Measurements from ENCODE around the gene CDADC1.
"Not testable (repeated sequence)": the region's sequence is repeated elsewhere in the genome, so short reads cannot be mapped to it uniquely, and the experiment has no call there.

The CDADC1 gene

GRCh38 chr13:49326222-49326917 lies 78.6 kb downstream of the CDADC1 start:
- no peaks in the 10 kb centered on the region for H3F3A ChIP-seq (ENCODE audit: insufficient read depth)
- no peaks in the 10 kb centered on the region; the same call in 1 of the 2 replicates for H3K36me3 ChIP-seq (ENCODE audit: low read length)
- H3K27me3 ChIP-seq (ENCODE audit: low read length), result no peaks in the 10 kb centered on the region
- H3K27ac ChIP-seq (ENCODE audit: low read depth, low read length), result no peak overlapping the region
- TF ChIP-seq CTCF (IDR thresholded peaks at IDR 0.05; ENCODE audit: insufficient read depth, low read length, poor library complexity, severe bottlenecking) (no peak), EZH2phosphoT487 (conservative IDR thresholded peaks at IDR 0.05; ENCODE audit: low read length) (no peak)
- H3K4me3 ChIP-seq (ENCODE audit: insufficient read depth, low read length, poor library complexity, severe bottlenecking), result no peak overlapping the region
- H3K4me2 ChIP-seq (ENCODE audit: low read depth, low read length, poor library complexity, severe bottlenecking), result no peak overlapping the region
- no peaks in the 10 kb centered on the region for H3K79me2 ChIP-seq (ENCODE audit: insufficient read depth, low read length)
- no peak overlapping the region for H2AFZ ChIP-seq (ENCODE audit: low read depth, low read length, severe bottlenecking)
- H3K9me3 ChIP-seq (ENCODE audit: insufficient read depth, low read length), result no peaks in the 10 kb centered on the region
- H3K9ac ChIP-seq (ENCODE audit: low read length), result no peak overlapping the region
- H4K20me1 ChIP-seq (ENCODE audit: low read depth, low read length), result no peaks in the 10 kb centered on the region
- no peaks in the 10 kb centered on the region for H3K9me2 ChIP-seq (replicated peaks; ENCODE audit: insufficient read depth, low read length)

- not testable (repeated sequence) for H3K9ac ChIP-seq (ENCODE audit: low read length); H3K9me2 ChIP-seq (replicated peaks; ENCODE audit: insufficient read depth, low read length); H2AFZ ChIP-seq (ENCODE audit: low read depth, low read length, severe bottlenecking); H3K4me3 ChIP-seq (ENCODE audit: insufficient read depth, low read length, poor library complexity, severe bottlenecking); H3K4me2 ChIP-seq (ENCODE audit: low read depth, low read length, poor library complexity, severe bottlenecking); H3K36me3 ChIP-seq (ENCODE audit: low read length); H4K20me1 ChIP-seq (ENCODE audit: low read depth, low read length); H3K9me3 ChIP-seq (ENCODE audit: insufficient read depth, low read length); H3K27me3 ChIP-seq (ENCODE audit: low read length); H3K27ac ChIP-seq (ENCODE audit: low read depth, low read length); H3F3A ChIP-seq (ENCODE audit: insufficient read depth); H3K79me2 ChIP-seq (ENCODE audit: insufficient read depth, low read length)
These were observed 79.4 kb downstream of the CDADC1 start for GRCh38 chr13:49327145-49327544.

- Histone ChIP-seq H3K9me2 (replicated peaks; ENCODE audit: insufficient read depth, low read length) (no peaks in the 10 kb centered on the region), H4K20me1 (ENCODE audit: low read depth, low read length) (no peaks in the 10 kb centered on the region), H3K9ac (ENCODE audit: low read length) (no peak overlapping the region), H3K36me3 (ENCODE audit: low read length) (no peaks in the 10 kb centered on the region; the same call in 1 of the 2 replicates), H3K27ac (ENCODE audit: low read depth, low read length) (no peak overlapping the region), H3K27me3 (ENCODE audit: low read length) (no peaks in the 10 kb centered on the region), H3K4me3 (ENCODE audit: insufficient read depth, low read length, poor library complexity, severe bottlenecking) (no peak overlapping the region), H3K79me2 (ENCODE audit: insufficient read depth, low read length) (no peaks in the 10 kb centered on the region), H3F3A (ENCODE audit: insufficient read depth) (no peaks in the 10 kb centered on the region), H3K4me2 (ENCODE audit: low read depth, low read length, poor library complexity, severe bottlenecking) (no peak overlapping the region), H3K9me3 (ENCODE audit: insufficient read depth, low read length) (no peaks in the 10 kb centered on the region), H2AFZ (ENCODE audit: low read depth, low read length, severe bottlenecking) (no peak overlapping the region)
- no peak for TF ChIP-seq EZH2phosphoT487 (conservative IDR thresholded peaks at IDR 0.05; ENCODE audit: low read length)
- no peak for TF ChIP-seq CTCF (IDR thresholded peaks at IDR 0.05; ENCODE audit: insufficient read depth, low read length, poor library complexity, severe bottlenecking)
These were observed 82.3 kb downstream of the CDADC1 start for GRCh38 chr13:49329831-49330545.

- Histone ChIP-seq H2AFZ (ENCODE audit: low read depth, low read length, severe bottlenecking) (no peak overlapping the region), H3K4me3 (ENCODE audit: insufficient read depth, low read length, poor library complexity, severe bottlenecking) (no peak overlapping the region), H3F3A (ENCODE audit: insufficient read depth) (no peaks in the 10 kb centered on the region), H4K20me1 (ENCODE audit: low read depth, low read length) (no peaks in the 10 kb centered on the region), H3K9me3 (ENCODE audit: insufficient read depth, low read length) (no peaks in the 10 kb centered on the region), H3K27ac (ENCODE audit: low read depth, low read length) (no peak overlapping the region), H3K79me2 (ENCODE audit: insufficient read depth, low read length) (no peaks in the 10 kb centered on the region), H3K9ac (ENCODE audit: low read length) (no peak overlapping the region), H3K4me2 (ENCODE audit: low read depth, low read length, poor library complexity, severe bottlenecking) (no peak overlapping the region), H3K9me2 (replicated peaks; ENCODE audit: insufficient read depth, low read length) (no peaks in the 10 kb centered on the region), H3K36me3 (ENCODE audit: low read length) (no peaks in the 10 kb centered on the region; the same call in 1 of the 2 replicates), H3K27me3 (ENCODE audit: low read length) (no peaks in the 10 kb centered on the region)
- TF ChIP-seq EZH2phosphoT487 (conservative IDR thresholded peaks at IDR 0.05; ENCODE audit: low read length) (no peak), CTCF (IDR thresholded peaks at IDR 0.05; ENCODE audit: insufficient read depth, low read length, poor library complexity, severe bottlenecking) (no peak)
These were observed 82.8 kb downstream of the CDADC1 start for GRCh38 chr13:49330546-49330864.
